GM23338 (cell line): ENCODE data around the gene GTF2E1. TPM values are rescaled to one million over a fixed set of nuclear protein-coding genes. Genes with fewer than 3 reads are reported as not detected.
A peak's percentile ranks its signal among the peaks of the same experiment; 100 is the strongest.

Experiments
- ATAC-seq: fragments of 200-7000 bp; cut with Tn5 transposase; 3 replicates; pipeline ENCODE4 v1.9.1; 2020
- DNase-seq: peaks from one replicate; pipeline ENCODE4 v3.0.0-alpha.2; 2015; ENCODE audit warnings: low spot score
- H2AFZ ChIP-seq: fragments of 200-600 bp; sonication (generic); 2 replicates; pipeline ENCODE4 v1.8.0; 2016; ENCODE audit warnings: antibody characterized with exemption, mild to moderate bottlenecking, moderate library complexity
- H3F3A ChIP-seq: fragments of 200-600 bp; sonication (generic); replicated peaks from 2 replicates; pipeline ENCODE4 v1.8.0; 2017; ENCODE audit warnings: antibody characterized with exemption, mixed run types, low read depth
- H3K27ac ChIP-seq: fragments of 200-600 bp; sonication (generic); 2 replicates; pipeline ENCODE4 v1.6.1; 2016; ENCODE audit warnings: low read depth
- H3K27me3 ChIP-seq: fragments of 200-600 bp; sonication (generic); 2 replicates; pipeline ENCODE4 v1.8.0; 2016; ENCODE audit warnings: mild to moderate bottlenecking, mixed run types, moderate library complexity; ENCODE audit not compliant: insufficient read depth
- H3K36me3 ChIP-seq: fragments of 200-600 bp; sonication (generic); 2 replicates; pipeline ENCODE4 v1.8.0; 2016; ENCODE audit warnings: mild to moderate bottlenecking; ENCODE audit not compliant: insufficient read depth
- H3K4me1 ChIP-seq: fragments of 200-600 bp; sonication (generic); 2 replicates; pipeline ENCODE4 v1.8.0; 2016; ENCODE audit warnings: mild to moderate bottlenecking, moderate library complexity; ENCODE audit not compliant: insufficient read depth
- H3K4me2 ChIP-seq: fragments of 200-600 bp; sonication (generic); 2 replicates; pipeline ENCODE4 v1.7.1; 2017; ENCODE audit warnings: mixed run types
- H3K4me3 ChIP-seq: fragments of 200-600 bp; sonication (generic); 2 replicates; pipeline ENCODE4 v1.6.1; 2016; ENCODE audit warnings: mixed run types
- H3K79me2 ChIP-seq: fragments of 200-600 bp; sonication (generic); replicated peaks from 2 replicates; pipeline ENCODE4 v1.8.0; 2017; ENCODE audit warnings: mild to moderate bottlenecking; ENCODE audit not compliant: insufficient read depth
- H3K9me2 ChIP-seq: fragments of 200-600 bp; sonication (generic); 2 replicates; pipeline ENCODE4 v1.8.0; 2017; ENCODE audit not compliant: insufficient read depth
- H4K20me1 ChIP-seq: fragments of 200-600 bp; sonication (generic); replicated peaks from 2 replicates; pipeline ENCODE4 v1.8.0; 2017; ENCODE audit warnings: mild to moderate bottlenecking; ENCODE audit not compliant: insufficient read depth
- H3K27ac Mint-ChIP-seq: 2 replicates; pipeline ENCODE4 v1.8.0; 2020; ENCODE audit warnings: inconsistent platforms, mild to moderate bottlenecking, moderate library complexity, mixed read lengths
- H3K27me3 Mint-ChIP-seq: 3 replicates; pipeline ENCODE4 v1.8.0; 2022; ENCODE audit warnings: low read depth, mild to moderate bottlenecking, moderate library complexity, mixed read lengths, inconsistent platforms; ENCODE audit not compliant: insufficient read depth, poor library complexity
- H3K36me3 Mint-ChIP-seq: 3 replicates; pipeline ENCODE4 v1.8.0; 2021; ENCODE audit warnings: low read depth, mild to moderate bottlenecking, inconsistent platforms, moderate library complexity, mixed read lengths
- H3K4me1 Mint-ChIP-seq: 3 replicates; pipeline ENCODE4 v1.8.0; 2020; ENCODE audit warnings: mild to moderate bottlenecking, inconsistent platforms, mixed read lengths
- H3K4me3 Mint-ChIP-seq: 3 replicates; pipeline ENCODE4 v1.8.0; 2021; ENCODE audit warnings: moderate library complexity, mild to moderate bottlenecking, inconsistent platforms, mixed read lengths
- H3K9me3 Mint-ChIP-seq: 3 replicates; pipeline ENCODE4 v1.8.0; 2020; ENCODE audit warnings: moderate library complexity, mild to moderate bottlenecking, inconsistent platforms, mixed read lengths
- CREB1 ChIP-seq: fragments of 250-450 bp; sonication (Bioruptor Pico); IDR thresholded peaks from 2 replicates; pipeline ENCODE4 v1.5.0; 2020; ENCODE audit warnings: low read depth, mild to moderate bottlenecking, moderate library complexity
- EZH2phosphoT487 ChIP-seq: fragments of 200-600 bp; sonication (generic); IDR thresholded peaks from one replicate; pipeline ENCODE4 v1.8.1; 2018; ENCODE audit warnings: antibody characterized with exemption; ENCODE audit not compliant: unreplicated experiment
- JUNB ChIP-seq: IDR thresholded peaks from one replicate; pipeline ENCODE4 v1.6.1; 2016; ENCODE audit warnings: antibody characterized with exemption; ENCODE audit not compliant: unreplicated experiment
- POLR2AphosphoS5 ChIP-seq: IDR thresholded peaks from 2 replicates; pipeline ENCODE4 v1.6.1; 2016; ENCODE audit warnings: antibody characterized with exemption, low read depth
- polyA plus RNA-seq: library from polyadenylated mRNA; unstranded; fragments of >200 nt; fragmentation: Nextera tagmentation; extraction: Ambion mirVana; gene quantifications from 2 replicates; pipeline ENCODE4 v1.2.1, GENCODE V29; 2016
- total RNA-seq: library from RNA; depleted of rRNA; stranded (reverse); fragments of >200 nt; shearing (Covaris generic); gene quantifications from 2 replicates; pipeline ENCODE4 v1.2.3, GENCODE V29; 2014
- TF ChIP-seq, protein P1 (sequence below): fragments of 250-450 bp; sonication (Bioruptor Pico); IDR thresholded peaks from 2 replicates; pipeline ENCODE4 v1.5.0; 2020; ENCODE audit warnings: mild to moderate bottlenecking, moderate library complexity
- TF ChIP-seq, protein P2 (sequence below): IDR thresholded peaks from one replicate; pipeline ENCODE4 v1.6.1; 2018; ENCODE audit warnings: antibody characterized with exemption; ENCODE audit not compliant: unreplicated experiment
- TF ChIP-seq, protein P3 (sequence below), 2 experiments: fragments of 200-600 bp in 1 of 2; sonication (generic) in 1 of 2; conservative IDR thresholded peaks; 2 replicates each; pipeline versions ENCODE4 v1.5.1 to v1.6.1; 2016 to 2017; ENCODE audit warnings: antibody characterized with exemption in 2 of 2, low read depth in 2 of 2, mild to moderate bottlenecking in 2 of 2, moderate library complexity in 1 of 2
- TF ChIP-seq, protein P4 (sequence below): IDR thresholded peaks from 2 replicates; pipeline ENCODE4 v1.6.1; 2016; ENCODE audit warnings: antibody characterized with exemption

The GTF2E1 gene
- total and polyA plus RNA-seq, 2 experiments from 2014 or later = 24.3 to 69.0 TPM

DNA sequence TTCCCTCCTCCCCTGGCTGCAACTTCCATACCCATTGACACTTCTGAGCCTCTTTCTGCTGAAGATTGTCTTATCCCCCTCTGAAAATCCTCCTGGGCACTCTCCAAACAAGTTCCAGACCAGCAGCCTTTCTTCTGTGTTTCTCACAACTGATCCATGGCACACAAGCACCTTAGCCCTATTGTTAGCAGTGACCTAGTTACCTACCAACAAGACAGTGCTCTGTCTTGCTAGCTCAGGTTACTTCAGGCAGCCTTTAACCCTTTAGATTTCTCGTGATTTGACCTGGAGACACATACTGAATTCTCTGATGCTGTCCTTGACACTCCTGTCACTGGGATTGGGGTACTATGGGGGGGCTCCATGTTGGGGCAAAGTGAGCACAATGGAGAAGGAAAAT, 82.1 kb downstream of the GTF2E1 start:
- TF ChIP-seq, protein P1, sequence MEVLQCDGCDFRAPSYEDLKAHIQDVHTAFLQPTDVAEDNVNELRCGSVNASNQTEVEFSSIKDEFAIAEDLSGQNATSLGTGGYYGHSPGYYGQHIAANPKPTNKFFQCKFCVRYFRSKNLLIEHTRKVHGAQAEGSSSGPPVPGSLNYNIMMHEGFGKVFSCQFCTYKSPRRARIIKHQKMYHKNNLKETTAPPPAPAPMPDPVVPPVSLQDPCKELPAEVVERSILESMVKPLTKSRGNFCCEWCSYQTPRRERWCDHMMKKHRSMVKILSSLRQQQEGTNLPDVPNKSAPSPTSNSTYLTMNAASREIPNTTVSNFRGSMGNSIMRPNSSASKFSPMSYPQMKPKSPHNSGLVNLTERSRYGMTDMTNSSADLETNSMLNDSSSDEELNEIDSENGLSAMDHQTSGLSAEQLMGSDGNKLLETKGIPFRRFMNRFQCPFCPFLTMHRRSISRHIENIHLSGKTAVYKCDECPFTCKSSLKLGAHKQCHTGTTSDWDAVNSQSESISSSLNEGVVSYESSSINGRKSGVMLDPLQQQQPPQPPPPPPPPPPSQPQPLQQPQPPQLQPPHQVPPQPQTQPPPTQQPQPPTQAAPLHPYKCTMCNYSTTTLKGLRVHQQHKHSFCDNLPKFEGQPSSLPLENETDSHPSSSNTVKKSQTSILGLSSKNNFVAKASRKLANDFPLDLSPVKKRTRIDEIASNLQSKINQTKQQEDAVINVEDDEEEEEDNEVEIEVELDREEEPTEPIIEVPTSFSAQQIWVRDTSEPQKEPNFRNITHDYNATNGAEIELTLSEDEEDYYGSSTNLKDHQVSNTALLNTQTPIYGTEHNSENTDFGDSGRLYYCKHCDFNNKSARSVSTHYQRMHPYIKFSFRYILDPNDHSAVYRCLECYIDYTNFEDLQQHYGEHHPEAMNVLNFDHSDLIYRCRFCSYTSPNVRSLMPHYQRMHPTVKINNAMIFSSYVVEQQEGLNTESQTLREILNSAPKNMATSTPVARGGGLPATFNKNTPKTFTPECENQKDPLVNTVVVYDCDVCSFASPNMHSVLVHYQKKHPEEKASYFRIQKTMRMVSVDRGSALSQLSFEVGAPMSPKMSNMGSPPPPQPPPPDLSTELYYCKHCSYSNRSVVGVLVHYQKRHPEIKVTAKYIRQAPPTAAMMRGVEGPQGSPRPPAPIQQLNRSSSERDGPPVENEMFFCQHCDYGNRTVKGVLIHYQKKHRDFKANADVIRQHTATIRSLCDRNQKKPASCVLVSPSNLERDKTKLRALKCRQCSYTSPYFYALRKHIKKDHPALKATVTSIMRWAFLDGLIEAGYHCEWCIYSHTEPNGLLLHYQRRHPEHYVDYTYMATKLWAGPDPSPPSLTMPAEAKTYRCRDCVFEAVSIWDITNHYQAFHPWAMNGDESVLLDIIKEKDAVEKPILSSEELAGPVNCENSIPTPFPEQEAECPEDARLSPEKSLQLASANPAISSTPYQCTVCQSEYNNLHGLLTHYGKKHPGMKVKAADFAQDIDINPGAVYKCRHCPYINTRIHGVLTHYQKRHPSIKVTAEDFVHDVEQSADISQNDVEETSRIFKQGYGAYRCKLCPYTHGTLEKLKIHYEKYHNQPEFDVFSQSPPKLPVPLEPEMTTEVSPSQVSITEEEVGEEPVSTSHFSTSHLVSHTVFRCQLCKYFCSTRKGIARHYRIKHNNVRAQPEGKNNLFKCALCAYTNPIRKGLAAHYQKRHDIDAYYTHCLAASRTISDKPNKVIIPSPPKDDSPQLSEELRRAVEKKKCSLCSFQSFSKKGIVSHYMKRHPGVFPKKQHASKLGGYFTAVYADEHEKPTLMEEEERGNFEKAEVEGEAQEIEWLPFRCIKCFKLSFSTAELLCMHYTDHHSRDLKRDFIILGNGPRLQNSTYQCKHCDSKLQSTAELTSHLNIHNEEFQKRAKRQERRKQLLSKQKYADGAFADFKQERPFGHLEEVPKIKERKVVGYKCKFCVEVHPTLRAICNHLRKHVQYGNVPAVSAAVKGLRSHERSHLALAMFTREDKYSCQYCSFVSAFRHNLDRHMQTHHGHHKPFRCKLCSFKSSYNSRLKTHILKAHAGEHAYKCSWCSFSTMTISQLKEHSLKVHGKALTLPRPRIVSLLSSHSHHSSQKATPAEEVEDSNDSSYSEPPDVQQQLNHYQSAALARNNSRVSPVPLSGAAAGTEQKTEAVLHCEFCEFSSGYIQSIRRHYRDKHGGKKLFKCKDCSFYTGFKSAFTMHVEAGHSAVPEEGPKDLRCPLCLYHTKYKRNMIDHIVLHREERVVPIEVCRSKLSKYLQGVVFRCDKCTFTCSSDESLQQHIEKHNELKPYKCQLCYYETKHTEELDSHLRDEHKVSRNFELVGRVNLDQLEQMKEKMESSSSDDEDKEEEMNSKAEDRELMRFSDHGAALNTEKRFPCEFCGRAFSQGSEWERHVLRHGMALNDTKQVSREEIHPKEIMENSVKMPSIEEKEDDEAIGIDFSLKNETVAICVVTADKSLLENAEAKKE = peak; percentile 64; the same call in 1 of the 2 replicates
- TF ChIP-seq EZH2phosphoT487 = no peak
- no peaks in the 10 kb centered on the region for H3K79me2 ChIP-seq
- H2AFZ ChIP-seq = 0 out of 2 replicates have a peak overlapping the region, but pooled peaks have one; percentile 49
- 0 out of 2 replicates have a peak overlapping the region, but pooled peaks have one; percentile 11 for H3K4me2 ChIP-seq
- H3K9me2 ChIP-seq = no peaks in the 10 kb centered on the region
- H4K20me1 ChIP-seq = no peaks in the 10 kb centered on the region
- no peak overlapping the region for H3K27ac ChIP-seq
- no peak overlapping the region for H3K4me3 Mint-ChIP-seq
- no peak overlapping the region for H3K27ac Mint-ChIP-seq
- no peaks in the 10 kb centered on the region; the same call in 1 of the 2 replicates for H3K4me1 ChIP-seq
- DNase-seq (peak; percentile 39), ATAC-seq (peak; percentile 96)
- H3K4me3 ChIP-seq = no peak overlapping the region
- peaks cover 6% of the 10 kb centered on the region for H3K27me3 Mint-ChIP-seq
- H3K36me3 ChIP-seq = no peaks in the 10 kb centered on the region
- H3K4me1 Mint-ChIP-seq = peaks cover 9% of the 10 kb centered on the region
- no peaks in the 10 kb centered on the region for H3F3A ChIP-seq
- H3K36me3 Mint-ChIP-seq = no peaks in the 10 kb centered on the region
- H3K27me3 ChIP-seq = peaks cover 15% of the 10 kb centered on the region
- H3K9me3 Mint-ChIP-seq = no peaks in the 10 kb centered on the region

DNA sequence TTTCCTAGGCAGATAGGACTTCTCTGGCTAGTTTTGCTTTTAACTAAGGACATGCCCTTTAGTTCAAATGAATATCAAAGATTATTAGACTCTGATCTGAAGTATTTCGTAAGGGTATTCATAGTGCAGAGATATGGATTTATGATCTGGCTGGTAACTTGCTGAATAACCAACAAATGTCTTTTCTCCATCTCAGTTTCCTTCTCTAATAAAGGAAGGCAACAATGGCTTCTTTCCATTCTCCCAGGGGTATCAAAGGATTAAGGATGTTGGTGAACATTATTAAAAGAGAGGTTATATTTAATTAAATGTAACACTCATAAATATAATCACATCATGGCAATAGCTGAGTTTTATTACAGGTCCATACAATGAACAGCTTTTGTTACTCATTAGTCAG, 86.3 kb downstream of the GTF2E1 start:
- TF ChIP-seq, protein P2, sequence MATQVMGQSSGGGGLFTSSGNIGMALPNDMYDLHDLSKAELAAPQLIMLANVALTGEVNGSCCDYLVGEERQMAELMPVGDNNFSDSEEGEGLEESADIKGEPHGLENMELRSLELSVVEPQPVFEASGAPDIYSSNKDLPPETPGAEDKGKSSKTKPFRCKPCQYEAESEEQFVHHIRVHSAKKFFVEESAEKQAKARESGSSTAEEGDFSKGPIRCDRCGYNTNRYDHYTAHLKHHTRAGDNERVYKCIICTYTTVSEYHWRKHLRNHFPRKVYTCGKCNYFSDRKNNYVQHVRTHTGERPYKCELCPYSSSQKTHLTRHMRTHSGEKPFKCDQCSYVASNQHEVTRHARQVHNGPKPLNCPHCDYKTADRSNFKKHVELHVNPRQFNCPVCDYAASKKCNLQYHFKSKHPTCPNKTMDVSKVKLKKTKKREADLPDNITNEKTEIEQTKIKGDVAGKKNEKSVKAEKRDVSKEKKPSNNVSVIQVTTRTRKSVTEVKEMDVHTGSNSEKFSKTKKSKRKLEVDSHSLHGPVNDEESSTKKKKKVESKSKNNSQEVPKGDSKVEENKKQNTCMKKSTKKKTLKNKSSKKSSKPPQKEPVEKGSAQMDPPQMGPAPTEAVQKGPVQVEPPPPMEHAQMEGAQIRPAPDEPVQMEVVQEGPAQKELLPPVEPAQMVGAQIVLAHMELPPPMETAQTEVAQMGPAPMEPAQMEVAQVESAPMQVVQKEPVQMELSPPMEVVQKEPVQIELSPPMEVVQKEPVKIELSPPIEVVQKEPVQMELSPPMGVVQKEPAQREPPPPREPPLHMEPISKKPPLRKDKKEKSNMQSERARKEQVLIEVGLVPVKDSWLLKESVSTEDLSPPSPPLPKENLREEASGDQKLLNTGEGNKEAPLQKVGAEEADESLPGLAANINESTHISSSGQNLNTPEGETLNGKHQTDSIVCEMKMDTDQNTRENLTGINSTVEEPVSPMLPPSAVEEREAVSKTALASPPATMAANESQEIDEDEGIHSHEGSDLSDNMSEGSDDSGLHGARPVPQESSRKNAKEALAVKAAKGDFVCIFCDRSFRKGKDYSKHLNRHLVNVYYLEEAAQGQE = no peak
- TF ChIP-seq, protein P3, sequence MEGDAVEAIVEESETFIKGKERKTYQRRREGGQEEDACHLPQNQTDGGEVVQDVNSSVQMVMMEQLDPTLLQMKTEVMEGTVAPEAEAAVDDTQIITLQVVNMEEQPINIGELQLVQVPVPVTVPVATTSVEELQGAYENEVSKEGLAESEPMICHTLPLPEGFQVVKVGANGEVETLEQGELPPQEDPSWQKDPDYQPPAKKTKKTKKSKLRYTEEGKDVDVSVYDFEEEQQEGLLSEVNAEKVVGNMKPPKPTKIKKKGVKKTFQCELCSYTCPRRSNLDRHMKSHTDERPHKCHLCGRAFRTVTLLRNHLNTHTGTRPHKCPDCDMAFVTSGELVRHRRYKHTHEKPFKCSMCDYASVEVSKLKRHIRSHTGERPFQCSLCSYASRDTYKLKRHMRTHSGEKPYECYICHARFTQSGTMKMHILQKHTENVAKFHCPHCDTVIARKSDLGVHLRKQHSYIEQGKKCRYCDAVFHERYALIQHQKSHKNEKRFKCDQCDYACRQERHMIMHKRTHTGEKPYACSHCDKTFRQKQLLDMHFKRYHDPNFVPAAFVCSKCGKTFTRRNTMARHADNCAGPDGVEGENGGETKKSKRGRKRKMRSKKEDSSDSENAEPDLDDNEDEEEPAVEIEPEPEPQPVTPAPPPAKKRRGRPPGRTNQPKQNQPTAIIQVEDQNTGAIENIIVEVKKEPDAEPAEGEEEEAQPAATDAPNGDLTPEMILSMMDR (conservative IDR thresholded peaks at IDR 0.05; ENCODE audit: low read depth in 2 of 2) = no peak
- TF ChIP-seq JUNB = no peak
- TF ChIP-seq CREB1 = no peak
- no peak for TF ChIP-seq POLR2AphosphoS5
- TF ChIP-seq EZH2phosphoT487 = no peak
- TF ChIP-seq, protein P4, sequence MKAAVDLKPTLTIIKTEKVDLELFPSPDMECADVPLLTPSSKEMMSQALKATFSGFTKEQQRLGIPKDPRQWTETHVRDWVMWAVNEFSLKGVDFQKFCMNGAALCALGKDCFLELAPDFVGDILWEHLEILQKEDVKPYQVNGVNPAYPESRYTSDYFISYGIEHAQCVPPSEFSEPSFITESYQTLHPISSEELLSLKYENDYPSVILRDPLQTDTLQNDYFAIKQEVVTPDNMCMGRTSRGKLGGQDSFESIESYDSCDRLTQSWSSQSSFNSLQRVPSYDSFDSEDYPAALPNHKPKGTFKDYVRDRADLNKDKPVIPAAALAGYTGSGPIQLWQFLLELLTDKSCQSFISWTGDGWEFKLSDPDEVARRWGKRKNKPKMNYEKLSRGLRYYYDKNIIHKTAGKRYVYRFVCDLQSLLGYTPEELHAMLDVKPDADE = no peak
- H3K9me3 Mint-ChIP-seq = no peaks in the 10 kb centered on the region
- no peak for ATAC-seq

More for the DNA sequence above, 86.3 kb downstream of the GTF2E1 start:
- Histone ChIP-seq H3K9me2 (no peaks in the 10 kb centered on the region), H3K4me3 (no peak overlapping the region), H3K79me2 (no peaks in the 10 kb centered on the region), H3K36me3 (no peaks in the 10 kb centered on the region), H4K20me1 (no peaks in the 10 kb centered on the region), H3K27ac (no peak overlapping the region), H3K27me3 (peaks cover 27% of the 10 kb centered on the region), H2AFZ (no peak overlapping the region), H3K4me1 (peaks cover 13% of the 10 kb centered on the region), H3F3A (no peaks in the 10 kb centered on the region), H3K4me2 (no peak overlapping the region)
- Mint-ChIP-seq H3K4me3 (no peak overlapping the region), H3K36me3 (no peaks in the 10 kb centered on the region), H3K27ac (no peak overlapping the region), H3K27me3 (peaks cover 6% of the 10 kb centered on the region), H3K4me1 (peaks cover 29% of the 10 kb centered on the region)
- no peak for DNase-seq
